ENCODE data around the gene ADM2. TPM values are rescaled to one million over a fixed set of nuclear protein-coding genes. Genes with fewer than 3 reads are reported as not detected.

ADM2 gene
- total RNA-seq, 3 donors from 2014 or later = 0.95 to 3.9 (median 1.4) TPM

DNA sequence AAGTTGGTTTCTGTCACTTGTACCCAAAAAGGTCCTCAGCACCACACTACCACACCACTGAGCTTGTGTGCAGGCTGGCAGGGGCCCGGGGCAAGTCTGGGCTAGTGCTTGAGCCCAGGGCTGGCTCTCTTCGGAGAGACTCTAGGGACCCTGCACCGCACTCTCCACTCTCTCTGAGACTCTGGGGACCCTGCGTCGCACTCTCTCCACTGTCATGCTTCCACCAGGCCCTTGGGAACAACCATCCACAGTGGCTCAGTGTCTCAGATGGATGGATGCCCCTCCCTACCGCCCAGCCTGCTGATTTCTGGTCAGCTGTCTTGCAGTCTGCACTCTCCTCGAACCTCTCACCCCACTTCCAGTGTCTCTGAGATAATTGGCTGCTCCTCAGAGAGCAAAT, 4.5 kb upstream of the ADM2 start:
- Histone ChIP-seq H3K4me1 (ENCODE audit: low read depth) (peaks cover 30% of the 10 kb centered on the region), H3K36me3 (ENCODE audit: low read depth) (no peaks in the 10 kb centered on the region), H3K4me3 (no peak overlapping the region), H3K9me3 (no peaks in the 10 kb centered on the region)
- peak in 1 of 3 donors; percentile 39 for DNase-seq
- intact Hi-C loops (cut with DNase I, micrococcal nuclease) = no loop called here
- no peak for ATAC-seq
- TF ChIP-seq CTCF (IDR thresholded peaks at IDR 0.05) = no peak

GRCh38 chr22:50477923-50478322, 3.4 kb upstream of the ADM2 start:
- no peak for TF ChIP-seq CTCF (IDR thresholded peaks at IDR 0.05)
- no peaks in the 10 kb centered on the region for H3K36me3 ChIP-seq (ENCODE audit: low read depth)
- intact Hi-C loops (cut with DNase I, micrococcal nuclease) = no loop called here
- ATAC-seq = no peak
- peak in 1 of 3 donors; percentile 42 for DNase-seq
- H3K4me1 ChIP-seq (ENCODE audit: low read depth) = peaks cover 25% of the 10 kb centered on the region
- no peaks in the 10 kb centered on the region for H3K9me3 ChIP-seq
- H3K4me3 ChIP-seq = no peak overlapping the region

GRCh38 chr22:50479721-50480120, 1.6 kb upstream of the ADM2 start:
- DNase-seq (peak in 1 of 3 donors; percentile 44), ATAC-seq (no peak)
- Histone ChIP-seq H3K4me3 (no peak overlapping the region), H3K9me3 (no peaks in the 10 kb centered on the region), H3K4me1 (ENCODE audit: low read depth) (peaks cover 26% of the 10 kb centered on the region), H3K36me3 (ENCODE audit: low read depth) (no peaks in the 10 kb centered on the region)
- intact Hi-C loops (cut with DNase I, micrococcal nuclease) = no loop called here
- TF ChIP-seq CTCF (IDR thresholded peaks at IDR 0.05) = no peak

DNA sequence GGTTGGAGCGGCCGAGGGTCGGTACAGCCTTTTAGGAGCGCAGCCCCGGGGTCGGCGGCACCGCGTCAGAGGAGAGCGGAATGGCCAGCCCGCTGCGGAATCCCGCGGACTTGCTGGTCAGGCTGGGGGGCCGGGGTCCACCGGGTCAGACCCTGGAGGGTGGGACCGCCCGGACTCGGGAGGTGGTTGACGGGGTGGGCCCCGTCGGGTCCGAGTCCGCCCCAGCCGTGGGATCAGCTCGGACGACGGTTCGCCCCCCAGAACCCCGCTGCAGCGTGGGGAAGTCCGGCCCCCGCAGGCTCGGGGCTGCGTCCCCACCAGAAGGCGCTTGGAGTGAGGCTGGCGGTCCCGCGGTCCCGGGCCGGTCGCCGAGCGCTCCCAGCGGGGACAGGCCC, 301 bp upstream of the ADM2 start:
- Histone ChIP-seq H3K36me3 (ENCODE audit: low read depth) (no peaks in the 10 kb centered on the region), H3K4me3 (no peak overlapping the region), H3K9me3 (no peaks in the 10 kb centered on the region), H3K4me1 (ENCODE audit: low read depth) (peaks cover 23% of the 10 kb centered on the region)
- intact Hi-C loops (cut with DNase I, micrococcal nuclease) = no loop called here
- TF ChIP-seq CTCF (IDR thresholded peaks at IDR 0.05) = no peak
- DNase-seq (no peak), ATAC-seq (no peak)

- Histone ChIP-seq H3K4me1 (ENCODE audit: low read depth) (peaks cover 23% of the 10 kb centered on the region), H3K9me3 (no peaks in the 10 kb centered on the region), H3K4me3 (no peak overlapping the region), H3K36me3 (ENCODE audit: low read depth) (no peaks in the 10 kb centered on the region)
- no peak for TF ChIP-seq CTCF (IDR thresholded peaks at IDR 0.05)
- intact Hi-C loops (cut with DNase I, micrococcal nuclease) = no loop called here
- ATAC-seq (no peak), DNase-seq (peak in 1 of 3 donors; percentile 58)
These were observed 1.0 kb downstream of the ADM2 start for GRCh38 chr22:50482107-50483074.

Data from mucosa of descending colon (tissue), 3 donors.